Anterior cingulate cortex (tissue), 58 donors: ENCODE results near the gene TSPO.

Source experiments
- DNase-seq, 58 donors: peaks; one replicate each; lab custom pipeline; 2025; lab: John Stamatoyannopoulos, UW

Gene TSPO

DNA sequence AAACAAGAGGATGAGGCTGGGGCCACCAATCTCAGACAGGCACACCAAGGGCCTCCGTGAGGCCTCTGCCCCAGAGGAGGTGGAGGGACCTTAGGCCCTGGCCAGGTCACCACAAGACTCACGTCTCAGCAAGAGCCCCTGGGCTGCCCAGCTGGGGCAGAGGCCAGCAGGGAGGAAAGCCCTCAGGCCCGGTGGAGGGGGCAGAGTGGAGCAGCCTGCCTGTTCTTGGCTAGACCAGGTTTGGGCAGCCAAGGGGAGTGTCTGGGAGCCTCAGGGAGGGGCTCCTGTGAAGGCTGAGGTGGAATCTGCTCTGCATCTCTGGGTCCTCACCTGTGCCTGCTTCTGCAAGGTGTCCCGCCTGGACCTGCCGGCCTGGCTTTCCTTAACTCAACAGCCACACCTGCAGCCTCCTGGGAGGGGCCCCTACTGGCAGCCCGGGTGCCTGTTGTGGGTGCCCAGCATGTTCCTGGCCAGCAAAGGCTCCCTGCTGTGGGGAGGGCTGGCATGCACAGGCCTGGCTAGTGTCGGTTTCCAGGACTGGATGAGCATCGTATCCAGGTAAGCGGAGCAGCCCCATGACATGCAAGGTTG, 23.7 kb downstream of the TSPO start:
- DNase-seq, result no peak

DNA sequence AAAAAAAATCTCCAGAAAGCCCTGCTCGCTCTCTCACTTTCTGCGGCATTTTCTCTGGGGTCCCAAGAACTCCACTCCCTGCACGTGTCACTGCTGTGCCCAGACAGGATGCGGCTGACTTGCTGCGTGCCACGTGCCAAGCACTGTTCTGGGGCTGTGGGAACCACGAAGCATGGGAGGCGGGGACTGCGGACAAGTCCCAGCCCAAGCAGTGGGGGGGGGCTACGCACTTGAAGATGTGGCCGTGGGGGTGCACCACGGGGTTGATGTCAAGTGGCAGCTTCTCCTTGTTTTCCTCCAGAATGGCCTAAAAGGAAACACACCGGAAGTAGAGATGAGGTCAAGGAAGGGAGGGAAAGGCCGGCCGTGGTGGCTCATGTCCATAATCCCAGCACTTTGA, 24.7 kb downstream of the TSPO start:
- DNase-seq, result no peak

DNA sequence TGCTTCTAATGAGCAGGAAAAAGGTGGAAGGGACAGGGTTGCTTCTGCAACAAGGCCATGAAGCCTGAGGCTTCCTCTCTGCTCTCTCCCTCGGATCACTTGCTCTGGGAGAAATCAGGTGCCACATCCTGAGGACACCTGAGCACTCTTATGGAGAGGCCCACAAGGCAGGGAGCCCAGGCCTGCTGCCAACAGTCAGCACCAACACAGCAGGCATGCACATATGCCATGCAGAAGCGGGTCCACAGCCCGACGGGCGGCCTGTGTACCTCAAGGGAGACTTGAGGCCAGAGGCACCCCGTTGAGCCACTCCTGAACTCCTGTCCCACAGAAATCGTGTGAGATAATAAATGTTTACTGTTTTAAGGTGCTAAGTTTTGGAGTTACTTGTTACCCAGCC, 26.1 kb downstream of the TSPO start:
- DNase-seq, result no peak

DNA sequence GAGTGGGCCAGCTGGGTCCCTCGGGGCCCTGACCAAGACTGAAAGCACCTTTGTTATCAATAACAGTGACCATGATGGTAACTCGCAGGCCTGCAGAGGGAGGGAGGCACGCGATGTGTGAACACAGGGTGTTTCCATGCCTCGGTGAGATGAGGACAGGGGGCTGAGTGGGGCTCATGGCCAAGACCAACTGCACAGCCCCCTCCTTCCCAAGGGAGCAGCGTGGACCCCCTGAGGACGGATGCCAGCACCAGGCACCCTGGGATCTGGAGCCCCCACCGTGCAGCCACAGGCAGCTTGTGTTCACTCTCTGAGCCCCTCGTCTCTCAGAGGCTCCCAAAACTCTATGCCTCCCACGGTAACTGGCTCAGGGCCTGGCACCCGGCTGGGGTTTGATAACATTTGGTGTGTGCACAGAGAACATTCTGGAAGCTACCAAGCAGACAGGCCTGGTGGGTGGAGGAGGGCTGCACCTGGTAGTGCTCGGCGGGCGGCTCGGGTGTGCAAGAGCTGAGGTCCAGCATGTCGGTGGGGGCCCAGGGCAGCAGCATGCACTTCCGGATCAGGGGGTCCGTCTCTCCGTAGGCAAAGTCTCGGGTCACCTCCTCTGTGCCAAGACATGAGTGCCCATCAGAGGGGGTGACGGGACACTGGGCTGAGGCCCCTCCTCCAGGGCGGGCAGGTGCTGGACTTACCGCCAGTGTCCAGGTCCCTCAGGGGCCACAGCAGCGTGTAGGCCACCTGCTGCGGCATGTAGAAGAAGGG, 28.0 kb downstream of the TSPO start:
- no peak for DNase-seq

DNA sequence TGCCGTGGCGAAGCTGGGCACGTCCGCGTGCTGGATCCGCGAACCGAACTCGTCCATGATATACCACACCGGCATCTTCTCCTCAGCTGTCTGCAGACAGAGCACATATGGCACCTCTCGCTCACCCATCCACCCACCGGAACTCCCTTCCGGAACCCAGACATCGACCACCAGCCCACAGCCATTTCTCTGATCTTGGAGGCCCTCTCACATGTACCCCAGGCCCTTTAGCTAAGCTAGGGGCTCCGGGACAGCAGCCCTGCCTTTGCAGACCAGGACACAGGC, 28.5 kb downstream of the TSPO start:
- DNase-seq, result no peak

DNA sequence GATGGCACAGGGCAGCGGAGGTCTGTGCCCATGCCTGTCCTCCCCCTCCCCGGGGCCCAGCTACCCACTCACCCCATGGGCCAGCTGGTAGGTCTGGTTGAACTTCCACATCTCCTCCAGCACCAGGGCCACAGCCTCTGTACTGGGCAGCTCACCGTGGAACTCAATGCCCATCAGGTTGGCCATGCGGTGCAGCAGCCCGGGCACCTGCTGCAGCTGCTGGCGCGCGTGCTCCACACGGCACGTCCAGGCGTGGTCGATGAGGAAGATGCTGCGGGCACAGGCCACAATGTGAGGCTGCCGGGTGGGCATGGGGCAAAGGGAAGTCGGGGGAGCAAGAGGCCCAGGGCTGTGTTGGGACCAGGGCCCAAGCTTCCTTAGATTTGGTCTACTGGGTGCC, 29.3 kb downstream of the TSPO start:
- no peak for DNase-seq

DNA sequence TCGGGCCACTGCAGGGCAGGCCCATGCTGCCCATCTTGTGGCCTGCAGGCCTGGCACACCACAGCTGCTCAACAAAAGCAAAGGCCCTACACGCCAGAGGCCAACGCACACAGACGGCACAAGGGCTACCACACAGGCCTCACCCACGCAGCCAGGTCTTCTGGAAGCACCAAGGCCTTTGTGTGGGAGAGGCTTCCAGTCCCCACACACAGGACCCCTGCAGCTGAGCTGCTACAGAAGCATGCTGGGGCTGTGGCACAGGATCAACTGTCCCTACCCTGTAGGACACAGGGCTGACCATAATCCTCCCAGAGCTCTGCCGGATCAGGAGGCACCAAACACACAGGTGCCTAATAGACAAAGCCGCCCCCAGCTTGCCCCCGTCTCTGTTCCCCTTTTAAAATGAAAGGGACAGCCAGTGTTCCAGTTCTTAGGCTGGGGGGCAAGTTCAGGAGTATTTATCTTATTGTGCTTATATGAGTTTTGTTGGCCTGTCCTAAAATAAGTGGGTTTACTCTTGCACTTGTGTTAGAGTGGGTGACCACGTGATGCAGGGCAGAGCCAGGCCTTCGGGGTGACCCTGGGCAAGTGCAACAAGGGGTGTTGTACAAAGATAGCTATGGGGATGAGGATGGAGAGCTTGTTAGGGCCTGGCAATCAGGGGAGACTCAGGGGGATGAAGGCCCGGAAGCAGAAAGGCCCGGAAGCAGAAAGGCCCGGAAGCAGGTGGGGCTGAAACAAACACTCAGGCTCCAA, 30.1 kb downstream of the TSPO start:
- no peak for DNase-seq

DNA sequence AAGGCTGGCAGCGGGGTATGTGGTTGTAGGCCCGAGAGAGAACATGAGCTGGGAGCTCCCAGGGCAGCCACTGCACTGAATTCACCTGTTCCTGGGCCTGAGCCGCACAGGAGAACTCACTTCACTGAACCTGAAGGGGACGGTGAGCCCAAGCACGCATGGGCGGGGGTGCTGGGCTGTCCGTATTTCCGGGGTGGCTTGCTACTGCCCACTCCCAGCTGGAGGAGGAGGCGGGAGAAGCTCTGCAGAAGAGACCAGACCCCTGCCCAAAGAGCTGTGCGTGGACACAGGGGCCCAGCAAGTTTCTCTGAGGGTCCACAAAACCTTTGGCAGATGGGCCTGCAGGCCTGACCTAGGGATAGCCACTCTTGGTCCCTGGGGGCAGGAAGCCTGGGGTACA, 30.8 kb downstream of the TSPO start:
- DNase-seq, result no peak

DNA sequence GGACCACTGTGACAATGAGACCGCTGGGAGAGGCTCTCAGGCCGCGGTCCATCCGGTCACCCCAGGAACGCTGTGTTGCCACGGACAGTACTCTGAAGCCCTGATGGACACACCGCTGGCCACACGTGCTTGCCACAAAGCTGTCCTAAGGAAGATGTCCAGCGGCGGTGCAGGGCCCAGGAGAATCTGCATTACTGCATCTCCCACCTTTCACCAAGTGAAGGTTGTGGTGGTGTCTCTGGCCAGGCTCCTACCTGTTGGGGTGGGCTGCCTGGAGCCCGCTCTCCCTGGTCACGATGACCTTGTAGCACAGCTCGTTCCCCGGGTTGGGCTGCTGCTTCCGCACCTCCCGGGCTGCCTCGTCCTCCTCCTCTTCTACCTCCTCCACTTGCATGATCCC, 31.4 kb downstream of the TSPO start:
- DNase-seq, result no peak

DNA sequence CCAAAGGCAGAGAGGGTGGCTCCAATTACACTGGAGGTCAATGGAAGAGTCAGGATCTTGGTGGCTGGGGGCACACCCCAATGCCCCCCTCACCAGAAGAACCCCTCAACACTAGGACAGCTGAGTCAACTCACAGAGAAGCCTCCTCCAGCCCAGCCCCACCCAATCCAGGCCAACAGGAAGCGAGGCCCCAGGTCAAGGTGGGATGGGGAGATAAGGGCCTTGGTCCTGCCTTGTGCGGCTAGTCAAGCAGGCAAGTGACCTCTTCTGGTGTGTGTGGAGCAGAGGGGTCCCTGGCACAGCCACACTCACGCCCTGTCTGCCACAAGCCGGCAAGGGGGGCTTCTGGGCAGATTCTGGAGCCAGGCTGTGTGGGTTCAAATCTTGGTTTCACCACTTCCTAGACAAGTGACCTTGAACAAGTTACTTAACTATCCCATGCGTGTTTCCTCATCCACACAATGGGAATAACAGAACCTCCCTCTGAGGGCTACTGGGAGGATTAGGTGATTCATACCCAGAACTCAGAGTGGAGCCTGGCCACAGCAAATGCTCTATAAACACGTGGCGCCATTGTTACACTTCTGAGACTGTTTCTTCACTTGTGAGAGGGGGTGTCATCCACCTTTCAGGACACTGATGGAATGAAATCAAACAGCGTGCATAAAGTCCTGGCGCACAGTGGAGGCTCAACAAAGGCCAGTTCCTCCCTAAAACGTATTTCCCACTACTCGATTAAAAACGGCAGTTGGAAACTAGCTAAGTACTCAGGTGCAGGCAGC, 32.3 kb downstream of the TSPO start:
- no peak for DNase-seq

DNA sequence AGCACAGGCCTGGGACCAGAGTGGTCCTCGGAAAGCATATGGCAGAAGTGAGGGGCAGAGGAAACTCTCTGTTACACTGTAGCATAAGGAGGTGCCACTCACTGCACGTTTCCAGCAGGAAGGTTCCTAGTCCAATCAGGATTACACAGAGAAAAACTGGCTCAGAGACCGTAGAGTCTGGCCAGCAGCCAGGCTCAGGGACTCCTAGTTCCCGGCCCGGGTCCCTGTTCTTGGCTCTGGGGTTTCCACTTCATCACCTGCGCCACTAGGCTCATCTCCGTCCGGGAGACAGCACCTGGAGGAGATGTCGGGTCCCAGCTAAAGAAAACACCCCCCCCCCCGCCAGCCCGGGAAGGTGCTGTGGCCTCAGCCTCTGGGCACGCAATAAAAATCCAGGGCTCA, 34.5 kb downstream of the TSPO start:
- peak in 22 of 58 donors; percentile 4 to 41 (median 23) for DNase-seq

DNA sequence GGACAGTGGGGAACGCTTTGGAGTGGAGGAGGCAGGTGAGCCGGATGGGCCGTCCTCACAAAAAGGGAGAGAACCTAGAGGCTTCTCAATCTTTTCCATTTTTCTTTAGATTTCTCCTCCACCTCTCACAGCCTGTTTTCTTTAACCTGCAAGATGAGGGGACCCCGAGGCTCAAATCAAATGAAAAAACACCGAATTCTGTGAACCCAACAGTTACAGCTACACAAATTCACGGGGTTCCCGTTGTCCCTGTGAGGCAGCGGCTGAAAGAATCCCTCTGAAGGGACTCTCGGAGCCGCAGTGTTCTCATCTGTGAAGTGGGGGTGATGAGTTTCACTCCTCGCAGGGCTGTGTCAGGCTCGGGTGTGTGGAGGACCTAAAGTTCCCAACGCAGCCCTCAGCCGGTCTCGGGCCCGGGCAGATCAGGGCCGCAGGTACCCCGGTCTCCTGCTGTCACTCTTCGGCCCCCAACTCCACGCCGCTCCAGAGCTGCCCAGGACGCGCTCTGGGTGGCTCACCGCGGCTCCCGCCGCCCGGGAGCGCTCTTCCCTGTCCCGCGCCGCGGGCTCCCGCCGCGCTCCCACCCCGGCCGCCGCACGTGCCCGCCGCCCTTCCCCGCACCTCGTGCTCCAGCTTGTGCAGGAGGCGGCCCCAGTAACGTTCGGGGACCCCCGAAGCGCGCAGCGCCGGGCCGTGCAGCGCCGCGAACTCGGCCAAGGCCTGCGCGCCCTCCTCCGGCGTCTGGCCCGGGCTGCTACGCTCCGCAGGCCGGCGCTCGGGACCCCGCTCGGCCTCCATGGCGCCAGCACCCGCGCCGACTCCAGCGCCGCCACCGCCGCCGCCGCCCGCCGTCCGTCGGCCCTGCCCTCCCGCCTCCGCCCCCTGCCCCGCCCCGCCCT, 35.2 kb downstream of the TSPO start, which contains the start of gene TTLL12:
Gene TTLL12, minus strand, starts transcription at position 863 of the 899 bp plus-strand sequence. Its CDS starts 65 bp downstream, at position 798.
- peak in 44 of 58 donors; percentile 5 to 70 (median 50) for DNase-seq

DNA sequence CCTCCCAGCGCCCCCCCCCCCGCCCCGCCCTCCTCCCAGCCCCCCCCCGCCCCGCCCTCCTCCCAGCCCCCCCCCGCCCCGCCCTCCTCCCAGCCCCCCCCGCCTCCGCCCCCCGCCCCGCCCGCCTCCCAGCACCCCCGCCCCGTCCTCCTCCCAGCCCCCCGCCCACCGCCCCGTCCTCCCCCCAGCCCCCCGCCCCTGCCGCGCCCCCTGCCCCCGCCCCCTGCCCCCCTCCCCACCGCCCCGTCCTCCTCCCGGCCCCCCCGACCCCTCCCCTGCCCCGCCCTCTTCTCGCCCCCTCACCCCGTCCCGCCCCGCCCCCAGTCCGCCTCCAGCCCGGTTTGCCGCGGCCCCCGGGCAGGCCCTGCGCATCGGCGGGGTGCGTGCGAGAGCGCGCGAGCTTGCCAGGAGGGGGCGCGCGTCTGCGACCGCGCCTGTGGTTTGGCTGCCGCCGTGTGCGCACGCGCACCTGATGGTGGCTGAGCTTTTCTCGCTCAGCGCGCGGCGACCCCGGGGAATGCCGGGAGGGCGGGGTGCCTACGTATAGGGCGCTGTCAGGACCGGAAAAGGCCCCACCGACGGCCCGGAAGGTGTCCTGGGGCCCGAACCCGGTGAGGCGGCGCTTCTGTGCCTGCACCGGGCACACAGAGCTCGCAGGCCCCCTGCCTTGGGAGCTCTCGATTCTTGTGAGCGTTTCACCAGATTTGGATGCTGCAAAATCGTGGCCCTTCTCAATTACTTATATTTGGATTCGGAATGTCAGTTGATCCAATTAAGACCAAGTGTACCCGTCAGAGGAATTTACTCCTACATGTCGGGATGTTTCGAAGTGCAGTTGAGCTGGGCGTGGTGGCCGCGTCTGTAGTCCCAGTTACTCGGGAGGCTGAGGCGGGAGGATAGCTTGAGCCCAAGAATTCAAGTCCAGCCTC, 36.1 kb downstream of the TSPO start:
- DNase-seq, result peak; percentile 43 to 96 (median 90)

DNA sequence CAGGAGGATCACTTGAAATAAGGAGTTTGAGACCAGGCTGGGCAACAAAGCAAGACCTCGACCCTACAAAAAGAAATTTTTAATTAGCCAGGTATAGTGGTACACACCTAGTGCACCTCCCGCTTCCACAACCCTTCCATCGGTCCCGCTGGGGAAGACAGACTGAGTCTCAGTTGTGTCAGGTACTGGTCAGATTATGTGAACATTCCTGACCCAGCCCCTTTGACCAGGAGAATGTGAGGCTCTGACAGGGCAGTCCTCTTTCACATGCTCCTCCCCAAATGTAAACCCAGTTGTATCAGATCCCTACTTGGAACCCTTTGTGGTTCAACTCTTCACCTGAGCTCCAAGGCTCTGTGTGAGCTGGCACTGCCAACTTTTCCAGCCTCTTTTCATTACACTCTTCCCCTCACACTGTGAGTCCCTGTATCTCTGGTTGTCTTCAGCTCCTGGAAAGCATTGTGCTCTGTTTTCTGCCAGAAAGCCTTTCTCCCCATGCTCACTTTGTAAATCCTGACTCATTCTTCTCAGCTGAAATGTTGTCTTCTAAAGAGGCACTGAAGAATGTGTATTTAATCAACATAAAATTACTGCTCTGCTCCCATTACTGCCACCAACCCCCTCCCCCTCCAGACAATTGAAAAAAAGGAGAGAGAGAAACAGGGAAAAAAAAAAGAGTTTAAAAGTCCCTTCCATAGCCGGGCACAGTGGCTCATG, 37.6 kb downstream of the TSPO start:
- DNase-seq, result no peak

DNA sequence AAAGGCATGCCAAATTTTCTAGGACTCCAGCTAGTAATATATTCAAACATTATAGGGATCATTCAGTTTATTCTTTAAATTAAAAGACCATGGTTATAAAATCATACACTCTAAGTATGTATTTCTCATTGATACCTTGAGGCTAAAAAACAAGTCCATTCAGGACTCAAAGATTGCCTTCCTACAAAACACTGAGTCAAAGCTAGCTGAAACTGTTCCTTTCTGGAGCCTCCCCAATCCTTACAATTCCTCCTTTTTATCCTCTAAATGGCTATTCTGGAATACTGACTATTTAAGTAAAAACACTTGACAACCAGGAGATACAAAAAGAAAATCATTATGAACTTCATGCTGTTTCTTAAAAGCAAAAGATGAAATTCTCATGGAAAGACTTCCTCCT, 40.5 kb downstream of the TSPO start:
- DNase-seq, result no peak

DNA sequence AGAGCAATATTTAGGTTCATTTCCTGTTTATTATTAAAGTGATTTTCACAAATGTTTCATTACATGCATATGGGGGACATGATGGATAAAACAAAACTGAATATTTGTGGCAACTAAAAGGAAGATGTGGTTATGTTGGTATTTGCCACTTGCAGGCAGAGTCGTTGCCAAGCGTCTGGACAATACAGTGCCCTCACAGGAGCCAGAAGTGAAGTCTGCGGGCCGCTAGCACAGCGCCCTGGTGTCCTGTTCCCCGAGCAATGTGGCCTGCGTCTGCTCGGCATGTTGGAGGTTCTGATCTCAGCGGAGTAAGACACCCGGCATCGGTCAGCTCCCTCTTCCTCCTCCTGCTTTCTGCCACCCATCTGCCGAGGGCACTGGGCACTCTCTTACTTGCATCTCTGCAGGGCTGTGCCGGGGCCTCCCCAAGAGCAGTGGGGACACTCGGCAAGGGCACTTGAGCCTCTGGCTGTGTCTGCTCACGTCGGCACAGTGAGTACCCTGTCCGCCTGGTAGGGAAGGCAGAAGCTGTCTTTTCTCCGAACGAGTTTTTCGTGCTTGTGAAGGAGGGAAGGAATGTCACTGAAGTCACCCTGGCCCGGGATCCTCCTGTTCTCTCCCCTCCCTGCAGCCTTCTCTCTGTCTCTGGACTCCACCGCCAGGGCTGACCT, 46.0 kb downstream of the TSPO start:
- DNase-seq, result no peak

DNA sequence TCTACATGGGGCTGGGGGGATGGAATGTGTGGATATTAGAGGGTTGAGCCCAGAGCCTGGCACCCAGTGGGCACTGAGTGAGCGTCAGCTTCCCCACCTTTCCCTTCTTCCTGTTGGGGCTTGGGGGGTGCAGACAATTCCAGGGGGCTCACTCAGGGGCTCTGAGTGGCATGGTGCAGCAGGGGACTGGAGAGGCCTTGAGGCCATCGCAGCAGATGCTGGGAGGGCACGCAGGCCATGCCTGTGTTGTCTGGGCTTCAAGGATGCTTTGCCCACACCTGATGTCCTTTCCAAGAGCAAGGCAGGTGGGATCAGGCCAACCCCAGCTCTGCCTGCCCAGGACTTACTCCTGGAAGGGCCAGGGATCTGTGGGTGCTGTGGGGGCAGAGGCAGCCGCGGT, 46.8 kb downstream of the TSPO start:
- no peak for DNase-seq

DNA sequence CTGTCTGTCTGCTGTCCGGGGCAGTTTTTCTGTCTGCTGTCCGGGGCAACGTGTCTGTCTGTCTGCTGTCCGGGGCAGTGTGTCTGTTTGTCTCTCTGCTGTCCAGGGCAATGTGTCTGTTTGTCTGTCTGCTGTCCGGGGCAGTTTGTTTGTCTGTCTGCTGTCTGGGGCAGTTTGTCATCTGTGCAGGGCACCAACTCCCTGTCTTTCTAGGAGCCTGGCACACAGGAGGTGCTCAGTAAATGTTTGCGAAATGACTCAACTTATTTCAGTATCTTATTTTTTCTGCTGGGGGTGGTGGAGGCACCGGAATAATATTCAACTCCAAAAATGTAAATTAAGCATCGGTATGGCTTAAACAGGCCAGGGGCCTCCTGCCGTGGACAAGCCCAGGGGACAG, 47.6 kb downstream of the TSPO start:
- DNase-seq, result no peak
